K562 (cell line): ENCODE data around the gene FANCI. TPM values are rescaled to one million over a fixed set of nuclear protein-coding genes. Genes with fewer than 3 reads are reported as not detected.

Experiments
- ATF7 ChIP-seq: fragments of 450-650 bp; IDR thresholded peaks from 2 replicates; pipeline ENCODE4 v1.7.1; 2014; ENCODE audit warnings: mild to moderate bottlenecking, moderate library complexity
- GATA2 ChIP-seq: sonication (generic); formaldehyde crosslinking; IDR thresholded peaks from 2 replicates; pipeline ENCODE4 v1.4.0; 2020; ENCODE audit warnings: mild to moderate bottlenecking, missing genetic modification reagents
- MYNN ChIP-seq, 2 experiments: sonication (generic); formaldehyde crosslinking in 1 of 2; IDR thresholded peaks; 2 replicates each; pipeline versions ENCODE4 v1.5.0 to v1.6.1; 2016 to 2020; ENCODE audit warnings: antibody characterized with exemption in 1 of 2, missing genetic modification reagents in 1 of 2
- NEUROD1 ChIP-seq: fragments of 150-350 bp; IDR thresholded peaks from 2 replicates; pipeline ENCODE4 v1.6.1; 2014; ENCODE audit warnings: borderline replicate concordance, low read length, low read depth; ENCODE audit not compliant: partially characterized antibody
- TCFL5 ChIP-seq: fragments of 250-450 bp; sonication (Bioruptor Pico); conservative IDR thresholded peaks from 2 replicates; pipeline ENCODE4 v1.6.1; 2021; ENCODE audit warnings: mild to moderate bottlenecking, moderate library complexity, matching md5 sums
- ZNF263 ChIP-seq: sonication (generic); formaldehyde crosslinking; IDR thresholded peaks from 2 replicates; pipeline ENCODE4 v1.8.0; 2022; ENCODE audit warnings: mild to moderate bottlenecking, missing genetic modification reagents, borderline replicate concordance
- polyA plus RNA-seq, 8 experiments: library from polyadenylated mRNA; depleted of rRNA in 4 of 8; stranded (reverse) in 5 of 8; unstranded in 3 of 8; fragments of >200 nt; fragmentation: Nextera tagmentation in 2 of 8; fragmentation: Illumina TruSeq in 1 of 8; extraction: Ambion mirVana in 2 of 8; extraction: Trizol in 1 of 8; gene quantifications; 2 replicates each; pipeline versions ENCODE4 v1.2.1 to v1.2.3, GENCODE V29; 2011 to 2014; ENCODE audit warnings: inconsistent platforms in 1 of 8, missing spikeins in 1 of 8
- total RNA-seq, 7 experiments: library from RNA; depleted of rRNA in 6 of 7; stranded (reverse); fragments of >200 nt in 6 of 7; fragmentation: Illumina TruSeq in 2 of 7; extraction: Trizol in 2 of 7; gene quantifications; 2 replicates each; pipeline versions ENCODE4 v1.2.1 to v1.2.3, GENCODE V29; 2011 to 2021; ENCODE audit warnings: low replicate concordance in 1 of 7
- TF ChIP-seq, protein P1 (sequence below): fragments of 450-650 bp; IDR thresholded peaks from 2 replicates; pipeline ENCODE4 v1.6.1; 2017; ENCODE audit warnings: antibody characterized with exemption, mild to moderate bottlenecking
- TF ChIP-seq, protein P2 (sequence below): IDR thresholded peaks from 2 replicates; pipeline ENCODE4 v1.6.1; 2014; ENCODE audit warnings: antibody characterized with exemption
- TF ChIP-seq, protein P3 (sequence below): IDR thresholded peaks from 3 replicates; pipeline ENCODE4 v1.6.1; 2011; ENCODE audit warnings: borderline replicate concordance, mild to moderate bottlenecking, moderate library complexity; ENCODE audit not compliant: insufficient read length; ENCODE audit errors: extremely low read depth
- TF ChIP-seq, protein P4 (sequence below): fragments of 450-650 bp; IDR thresholded peaks from 2 replicates; pipeline ENCODE4 v1.6.1; 2017; ENCODE audit warnings: mild to moderate bottlenecking, moderate library complexity

Gene FANCI
- total and polyA plus RNA-seq, 9 of the 15 experiments (the other 6 are each of a cell fraction or from before 2014, with no cell fraction given) = 72.1 to 165 (median 131) TPM

DNA sequence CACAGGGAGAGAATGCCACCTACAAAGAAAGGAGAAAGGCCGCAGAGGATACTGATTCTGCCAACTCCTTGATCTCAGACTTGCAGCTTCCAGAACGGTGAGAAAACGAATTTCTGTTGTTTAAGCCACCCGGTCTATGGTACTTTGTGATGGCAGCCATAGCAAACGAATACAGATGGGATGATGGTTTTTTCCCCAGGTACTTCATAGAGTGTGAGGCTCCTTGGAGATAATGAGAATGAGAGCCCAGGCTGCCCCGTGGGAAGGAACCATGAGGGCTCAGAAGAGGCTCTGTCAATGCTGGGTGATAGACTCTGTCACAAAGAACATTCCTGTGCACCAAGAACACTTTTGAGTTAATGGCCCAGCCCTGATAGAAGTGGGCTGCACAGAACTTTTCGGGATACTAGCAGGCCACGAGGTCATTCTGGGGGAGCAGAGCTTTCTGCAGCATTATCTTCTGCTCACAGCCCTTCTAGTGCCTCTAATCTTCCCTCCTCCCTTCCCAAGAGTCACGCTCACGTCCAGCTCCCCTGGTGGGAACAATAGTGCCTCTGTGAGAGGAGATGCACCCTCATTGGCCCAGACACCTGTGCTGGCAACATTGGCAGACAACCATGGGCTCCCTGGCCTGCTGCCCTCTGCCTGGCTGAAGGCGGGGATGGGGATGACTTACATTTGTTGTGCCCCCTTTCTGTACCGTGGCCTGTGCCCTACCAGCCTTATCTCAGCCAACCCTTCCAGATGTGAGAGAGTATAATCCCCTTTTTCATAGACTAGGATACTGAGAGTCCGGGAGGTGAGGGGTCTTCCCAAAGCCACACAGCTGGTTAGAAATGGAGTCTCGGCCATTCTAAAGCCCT, 17.2 kb upstream of the FANCI start (continued):
- TF ChIP-seq, protein P1, sequence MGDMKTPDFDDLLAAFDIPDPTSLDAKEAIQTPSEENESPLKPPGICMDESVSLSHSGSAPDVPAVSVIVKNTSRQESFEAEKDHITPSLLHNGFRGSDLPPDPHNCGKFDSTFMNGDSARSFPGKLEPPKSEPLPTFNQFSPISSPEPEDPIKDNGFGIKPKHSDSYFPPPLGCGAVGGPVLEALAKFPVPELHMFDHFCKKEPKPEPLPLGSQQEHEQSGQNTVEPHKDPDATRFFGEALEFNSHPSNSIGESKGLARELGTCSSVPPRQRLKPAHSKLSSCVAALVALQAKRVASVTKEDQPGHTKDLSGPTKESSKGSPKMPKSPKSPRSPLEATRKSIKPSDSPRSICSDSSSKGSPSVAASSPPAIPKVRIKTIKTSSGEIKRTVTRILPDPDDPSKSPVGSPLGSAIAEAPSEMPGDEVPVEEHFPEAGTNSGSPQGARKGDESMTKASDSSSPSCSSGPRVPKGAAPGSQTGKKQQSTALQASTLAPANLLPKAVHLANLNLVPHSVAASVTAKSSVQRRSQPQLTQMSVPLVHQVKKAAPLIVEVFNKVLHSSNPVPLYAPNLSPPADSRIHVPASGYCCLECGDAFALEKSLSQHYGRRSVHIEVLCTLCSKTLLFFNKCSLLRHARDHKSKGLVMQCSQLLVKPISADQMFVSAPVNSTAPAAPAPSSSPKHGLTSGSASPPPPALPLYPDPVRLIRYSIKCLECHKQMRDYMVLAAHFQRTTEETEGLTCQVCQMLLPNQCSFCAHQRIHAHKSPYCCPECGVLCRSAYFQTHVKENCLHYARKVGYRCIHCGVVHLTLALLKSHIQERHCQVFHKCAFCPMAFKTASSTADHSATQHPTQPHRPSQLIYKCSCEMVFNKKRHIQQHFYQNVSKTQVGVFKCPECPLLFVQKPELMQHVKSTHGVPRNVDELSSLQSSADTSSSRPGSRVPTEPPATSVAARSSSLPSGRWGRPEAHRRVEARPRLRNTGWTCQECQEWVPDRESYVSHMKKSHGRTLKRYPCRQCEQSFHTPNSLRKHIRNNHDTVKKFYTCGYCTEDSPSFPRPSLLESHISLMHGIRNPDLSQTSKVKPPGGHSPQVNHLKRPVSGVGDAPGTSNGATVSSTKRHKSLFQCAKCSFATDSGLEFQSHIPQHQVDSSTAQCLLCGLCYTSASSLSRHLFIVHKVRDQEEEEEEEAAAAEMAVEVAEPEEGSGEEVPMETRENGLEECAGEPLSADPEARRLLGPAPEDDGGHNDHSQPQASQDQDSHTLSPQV = 0 out of 2 replicates have a peak, but pooled peaks have one; percentile 45
- TF ChIP-seq NEUROD1 (peak; percentile 7), GATA2 (CRISPR knock-in tag) (peak; percentile 29; the same call in 1 of the 2 replicates), TCFL5 (CRISPR knock-in tag) (no peak), ATF7 (0 out of 2 replicates have a peak, but pooled peaks have one; percentile 17), ZNF263 (CRISPR knock-in tag) (peak; percentile 86), MYNN (IDR thresholded peaks at IDR 0.05) (0 out of 2 replicates have a peak, but pooled peaks have one; percentile 43), MYNN (CRISPR knock-in tag; IDR thresholded peaks at IDR 0.05) (no peak)
- TF ChIP-seq, protein P2, sequence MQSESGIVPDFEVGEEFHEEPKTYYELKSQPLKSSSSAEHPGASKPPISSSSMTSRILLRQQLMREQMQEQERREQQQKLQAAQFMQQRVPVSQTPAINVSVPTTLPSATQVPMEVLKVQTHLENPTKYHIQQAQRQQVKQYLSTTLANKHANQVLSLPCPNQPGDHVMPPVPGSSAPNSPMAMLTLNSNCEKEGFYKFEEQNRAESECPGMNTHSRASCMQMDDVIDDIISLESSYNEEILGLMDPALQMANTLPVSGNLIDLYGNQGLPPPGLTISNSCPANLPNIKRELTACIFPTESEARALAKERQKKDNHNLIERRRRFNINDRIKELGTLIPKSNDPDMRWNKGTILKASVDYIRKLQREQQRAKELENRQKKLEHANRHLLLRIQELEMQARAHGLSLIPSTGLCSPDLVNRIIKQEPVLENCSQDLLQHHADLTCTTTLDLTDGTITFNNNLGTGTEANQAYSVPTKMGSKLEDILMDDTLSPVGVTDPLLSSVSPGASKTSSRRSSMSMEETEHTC = 0 out of 2 replicates have a peak, but pooled peaks have one; percentile 33
- TF ChIP-seq, protein P3, sequence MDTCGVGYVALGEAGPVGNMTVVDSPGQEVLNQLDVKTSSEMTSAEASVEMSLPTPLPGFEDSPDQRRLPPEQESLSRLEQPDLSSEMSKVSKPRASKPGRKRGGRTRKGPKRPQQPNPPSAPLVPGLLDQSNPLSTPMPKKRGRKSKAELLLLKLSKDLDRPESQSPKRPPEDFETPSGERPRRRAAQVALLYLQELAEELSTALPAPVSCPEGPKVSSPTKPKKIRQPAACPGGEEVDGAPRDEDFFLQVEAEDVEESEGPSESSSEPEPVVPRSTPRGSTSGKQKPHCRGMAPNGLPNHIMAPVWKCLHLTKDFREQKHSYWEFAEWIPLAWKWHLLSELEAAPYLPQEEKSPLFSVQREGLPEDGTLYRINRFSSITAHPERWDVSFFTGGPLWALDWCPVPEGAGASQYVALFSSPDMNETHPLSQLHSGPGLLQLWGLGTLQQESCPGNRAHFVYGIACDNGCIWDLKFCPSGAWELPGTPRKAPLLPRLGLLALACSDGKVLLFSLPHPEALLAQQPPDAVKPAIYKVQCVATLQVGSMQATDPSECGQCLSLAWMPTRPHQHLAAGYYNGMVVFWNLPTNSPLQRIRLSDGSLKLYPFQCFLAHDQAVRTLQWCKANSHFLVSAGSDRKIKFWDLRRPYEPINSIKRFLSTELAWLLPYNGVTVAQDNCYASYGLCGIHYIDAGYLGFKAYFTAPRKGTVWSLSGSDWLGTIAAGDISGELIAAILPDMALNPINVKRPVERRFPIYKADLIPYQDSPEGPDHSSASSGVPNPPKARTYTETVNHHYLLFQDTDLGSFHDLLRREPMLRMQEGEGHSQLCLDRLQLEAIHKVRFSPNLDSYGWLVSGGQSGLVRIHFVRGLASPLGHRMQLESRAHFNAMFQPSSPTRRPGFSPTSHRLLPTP = no peak
- TF ChIP-seq, protein P4, sequence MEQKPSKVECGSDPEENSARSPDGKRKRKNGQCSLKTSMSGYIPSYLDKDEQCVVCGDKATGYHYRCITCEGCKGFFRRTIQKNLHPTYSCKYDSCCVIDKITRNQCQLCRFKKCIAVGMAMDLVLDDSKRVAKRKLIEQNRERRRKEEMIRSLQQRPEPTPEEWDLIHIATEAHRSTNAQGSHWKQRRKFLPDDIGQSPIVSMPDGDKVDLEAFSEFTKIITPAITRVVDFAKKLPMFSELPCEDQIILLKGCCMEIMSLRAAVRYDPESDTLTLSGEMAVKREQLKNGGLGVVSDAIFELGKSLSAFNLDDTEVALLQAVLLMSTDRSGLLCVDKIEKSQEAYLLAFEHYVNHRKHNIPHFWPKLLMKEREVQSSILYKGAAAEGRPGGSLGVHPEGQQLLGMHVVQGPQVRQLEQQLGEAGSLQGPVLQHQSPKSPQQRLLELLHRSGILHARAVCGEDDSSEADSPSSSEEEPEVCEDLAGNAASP = no peak
